OCI-LY1 (cell line): ENCODE measurements around the gene C19orf33.
A peak's percentile ranks its signal among the peaks of the same experiment; 100 is the strongest.

Source experiments
- H2AFZ ChIP-seq: fragments of 200-600 bp; sonication (generic), shearing (Covaris generic); 2 replicates; pipeline ENCODE4 v1.6.0; 2014; ENCODE audit warnings: antibody characterized with exemption, mild to moderate bottlenecking, low read length
- H3F3A ChIP-seq: fragments of 200-600 bp; sonication (generic), shearing (Covaris generic); 2 replicates; pipeline ENCODE4 v1.6.0; 2014; ENCODE audit warnings: mild to moderate bottlenecking, antibody characterized with exemption, low read length, moderate library complexity; ENCODE audit not compliant: insufficient read depth
- H3K27ac ChIP-seq: fragments of 200-600 bp; sonication (generic); 2 replicates; pipeline ENCODE4 v1.5.1; 2014; ENCODE audit warnings: low read length, mixed run types, mild to moderate bottlenecking, low read depth; ENCODE audit not compliant: poor library complexity, severe bottlenecking
- H3K27me3 ChIP-seq: fragments of 200-600 bp; sonication (generic); 2 replicates; pipeline ENCODE4 v1.6.0; 2014; ENCODE audit warnings: antibody characterized with exemption, mild to moderate bottlenecking, low read length, moderate library complexity; ENCODE audit not compliant: insufficient read depth
- H3K36me3 ChIP-seq: fragments of 200-600 bp; sonication (generic); 2 replicates; pipeline ENCODE4 v1.6.1; 2014; ENCODE audit warnings: mild to moderate bottlenecking, antibody characterized with exemption, low read length, moderate library complexity, mixed read lengths; ENCODE audit not compliant: insufficient read depth
- H3K4me1 ChIP-seq: fragments of 200-600 bp; sonication (generic); 2 replicates; pipeline ENCODE4 v1.5.1; 2014; ENCODE audit warnings: mild to moderate bottlenecking, low read length, moderate library complexity; ENCODE audit not compliant: insufficient read depth, severe bottlenecking
- H3K4me2 ChIP-seq: fragments of 200-600 bp; sonication (generic), shearing (Covaris generic); 2 replicates; pipeline ENCODE4 v1.6.1; 2014; ENCODE audit warnings: low read length
- H3K4me3 ChIP-seq: fragments of 200-600 bp; sonication (generic); 2 replicates; pipeline ENCODE4 v1.5.1; 2014; ENCODE audit warnings: low read length, low read depth, mild to moderate bottlenecking, mixed read lengths; ENCODE audit not compliant: poor library complexity, severe bottlenecking
- H3K79me2 ChIP-seq: fragments of 200-600 bp; shearing (Covaris generic); 2 replicates; pipeline ENCODE4 v1.6.1; 2016; ENCODE audit warnings: mixed run types, low read length, mixed read lengths; ENCODE audit not compliant: insufficient read depth
- H3K9ac ChIP-seq: fragments of 200-600 bp; sonication (generic), shearing (Covaris generic); 2 replicates; pipeline ENCODE4 v1.6.1; 2014; ENCODE audit warnings: mild to moderate bottlenecking, low read length, mixed read lengths
- H3K9me2 ChIP-seq: fragments of 200-600 bp; sonication (generic), shearing (Covaris generic); 2 replicates; pipeline ENCODE4 v1.6.1; 2014; ENCODE audit warnings: low read depth, mild to moderate bottlenecking, low read length, mixed read lengths
- H3K9me3 ChIP-seq: fragments of 200-600 bp; shearing (Covaris generic); 2 replicates; pipeline ENCODE4 v1.6.1; 2014; ENCODE audit warnings: low read length, mixed read lengths
- H4K20me1 ChIP-seq: fragments of 200-600 bp; sonication (generic), shearing (Covaris generic); 2 replicates; pipeline ENCODE4 v1.6.0; 2016; ENCODE audit warnings: mild to moderate bottlenecking, low read length; ENCODE audit not compliant: insufficient read depth
- CTCF ChIP-seq: fragments of 200-600 bp; sonication (generic), shearing (Covaris generic); IDR thresholded peaks from 2 replicates; pipeline ENCODE4 v1.5.1; 2017; ENCODE audit warnings: mild to moderate bottlenecking, antibody characterized with exemption, low read length, moderate library complexity, mixed read lengths
- EZH2 ChIP-seq: fragments of 200-600 bp; sonication (generic), shearing (Covaris generic); IDR thresholded peaks from 2 replicates; pipeline ENCODE4 v1.8.0; 2017; ENCODE audit warnings: borderline replicate concordance, mixed run types, mild to moderate bottlenecking, antibody characterized with exemption, low read length, moderate library complexity, mixed read lengths

The C19orf33 gene

GRCh38 chr19:38316477-38317067 lies 12.5 kb downstream of the C19orf33 start:
- Histone ChIP-seq H3F3A (no peaks in the 10 kb centered on the region), H3K4me3 (peak overlapping the region; percentile 50), H2AFZ (no peak overlapping the region; the same call in 1 of the 2 replicates), H3K4me1 (peaks cover 54% of the 10 kb centered on the region), H3K9me2 (no peaks in the 10 kb centered on the region), H3K36me3 (no peaks in the 10 kb centered on the region), H3K9ac (peak overlapping the region; percentile 48), H3K27me3 (no peaks in the 10 kb centered on the region; the same call in 1 of the 2 replicates), H3K4me2 (peak overlapping the region; percentile 56), H3K9me3 (no peaks in the 10 kb centered on the region), H3K79me2 (no peaks in the 10 kb centered on the region), H4K20me1 (no peaks in the 10 kb centered on the region), H3K27ac (peak overlapping the region; percentile 62)
- no peak for TF ChIP-seq EZH2
- TF ChIP-seq CTCF = no peak

GRCh38 chr19:38317104-38317612 lies 13.1 kb downstream of the C19orf33 start:
- no peaks in the 10 kb centered on the region for H3K9me3 ChIP-seq
- no peaks in the 10 kb centered on the region for H3K79me2 ChIP-seq
- H2AFZ ChIP-seq = peak overlapping the region; percentile 15; the same call in 1 of the 2 replicates
- peak overlapping the region; percentile 20 for H3K27ac ChIP-seq
- no peaks in the 10 kb centered on the region for H3F3A ChIP-seq
- peaks cover 54% of the 10 kb centered on the region for H3K4me1 ChIP-seq
- H3K9ac ChIP-seq = peak overlapping the region; percentile 33; the same call in 1 of the 2 replicates
- TF ChIP-seq CTCF (no peak), EZH2 (no peak)
- no peaks in the 10 kb centered on the region for H4K20me1 ChIP-seq
- no peaks in the 10 kb centered on the region; the same call in 1 of the 2 replicates for H3K27me3 ChIP-seq
- H3K9me2 ChIP-seq = no peaks in the 10 kb centered on the region
- H3K4me2 ChIP-seq = peak overlapping the region; percentile 56
- peak overlapping the region; percentile 50 for H3K4me3 ChIP-seq
- no peaks in the 10 kb centered on the region for H3K36me3 ChIP-seq

- Histone ChIP-seq H3K79me2 (no peaks in the 10 kb centered on the region), H3K4me3 (no peak overlapping the region), H4K20me1 (no peaks in the 10 kb centered on the region), H3K27me3 (no peaks in the 10 kb centered on the region; the same call in 1 of the 2 replicates), H3F3A (no peaks in the 10 kb centered on the region), H3K4me2 (no peak overlapping the region), H3K27ac (no peak overlapping the region), H2AFZ (no peak overlapping the region), H3K9ac (no peak overlapping the region), H3K9me3 (no peaks in the 10 kb centered on the region), H3K4me1 (peaks cover 43% of the 10 kb centered on the region), H3K36me3 (no peaks in the 10 kb centered on the region), H3K9me2 (no peaks in the 10 kb centered on the region)
- TF ChIP-seq CTCF (no peak), EZH2 (no peak)
Measured at GRCh38 chr19:38318660-38319059, 14.6 kb downstream of the C19orf33 start.
